ENCODE measurements around the gene ADAMTSL4. TPM values are rescaled to one million over a fixed set of nuclear protein-coding genes. Genes with fewer than 3 reads are reported as not detected.
"Not testable (repeated sequence)": the region's sequence is repeated elsewhere in the genome, so short reads cannot be mapped to it uniquely, and the experiment has no call there.

ADAMTSL4 gene
- total RNA-seq, 1 donor from 2014 or later: 85.3 TPM

DNA sequence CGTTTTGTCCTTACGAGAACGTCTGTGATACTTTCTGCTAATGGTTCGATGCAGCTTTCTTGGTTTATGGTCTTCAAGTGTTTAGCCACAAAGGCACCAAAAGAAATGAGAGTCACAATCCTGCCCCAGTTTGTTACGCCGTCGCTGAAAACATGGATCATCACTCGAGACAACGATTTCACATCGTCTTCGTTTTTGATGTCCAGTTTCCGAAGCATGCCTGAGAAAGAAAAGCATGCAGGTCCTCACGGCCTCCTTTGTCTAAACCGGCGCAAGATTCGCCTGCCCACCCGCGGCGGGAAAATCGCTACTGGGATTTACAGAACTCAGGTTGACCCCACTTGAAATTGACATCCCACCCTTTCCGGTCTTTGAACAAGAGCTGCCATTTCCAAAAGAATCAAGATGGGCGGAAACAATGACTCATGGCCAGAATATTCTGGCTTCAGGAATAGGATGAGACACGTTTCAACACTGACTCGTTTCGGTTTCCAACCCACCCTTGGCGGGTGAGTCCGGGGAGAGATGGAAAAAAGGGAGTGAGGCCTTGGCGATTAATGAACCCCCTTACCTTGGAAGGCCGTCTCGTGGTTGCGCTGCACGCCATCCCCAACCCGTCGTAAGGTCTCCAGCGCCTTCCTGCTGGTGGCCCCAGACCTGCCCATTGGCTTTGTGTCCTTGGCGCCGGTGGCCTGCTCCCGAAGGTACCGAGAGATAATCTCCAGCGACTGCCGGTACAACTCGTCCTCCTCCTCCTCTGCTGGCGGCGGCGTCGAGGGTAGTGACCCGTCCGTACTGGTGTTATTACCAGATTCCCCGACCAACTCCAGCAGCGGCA is 29.3 kb downstream of the ADAMTSL4 start:
- Histone ChIP-seq H3K4me1 (peaks cover 0 to 17% of the 10 kb centered on the region in 2 donors), H3K9me3 (no peaks in the 10 kb centered on the region), H3K4me3 (peak overlapping the region; percentile 93 to 94), H3K36me3 (peaks cover 34 to 58% of the 10 kb centered on the region in 2 donors), H3K27ac (peak overlapping the region; percentile 98 to 100), H3K27me3 (no peaks in the 10 kb centered on the region)
- TF ChIP-seq, protein P1, sequence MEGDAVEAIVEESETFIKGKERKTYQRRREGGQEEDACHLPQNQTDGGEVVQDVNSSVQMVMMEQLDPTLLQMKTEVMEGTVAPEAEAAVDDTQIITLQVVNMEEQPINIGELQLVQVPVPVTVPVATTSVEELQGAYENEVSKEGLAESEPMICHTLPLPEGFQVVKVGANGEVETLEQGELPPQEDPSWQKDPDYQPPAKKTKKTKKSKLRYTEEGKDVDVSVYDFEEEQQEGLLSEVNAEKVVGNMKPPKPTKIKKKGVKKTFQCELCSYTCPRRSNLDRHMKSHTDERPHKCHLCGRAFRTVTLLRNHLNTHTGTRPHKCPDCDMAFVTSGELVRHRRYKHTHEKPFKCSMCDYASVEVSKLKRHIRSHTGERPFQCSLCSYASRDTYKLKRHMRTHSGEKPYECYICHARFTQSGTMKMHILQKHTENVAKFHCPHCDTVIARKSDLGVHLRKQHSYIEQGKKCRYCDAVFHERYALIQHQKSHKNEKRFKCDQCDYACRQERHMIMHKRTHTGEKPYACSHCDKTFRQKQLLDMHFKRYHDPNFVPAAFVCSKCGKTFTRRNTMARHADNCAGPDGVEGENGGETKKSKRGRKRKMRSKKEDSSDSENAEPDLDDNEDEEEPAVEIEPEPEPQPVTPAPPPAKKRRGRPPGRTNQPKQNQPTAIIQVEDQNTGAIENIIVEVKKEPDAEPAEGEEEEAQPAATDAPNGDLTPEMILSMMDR (IDR thresholded peaks at IDR 0.05): no peak
- peak in 1 of 2 donors; percentile 81 for DNase-seq (ENCODE audit: low spot score in 2 of 2)
- intact Hi-C loops (cut with DNase I): loop anchor here (1.0 to 2.0 kb wide), 3 partner anchors 17 to 42 kb away; no protein-coding TSS in a partner anchor

DNA sequence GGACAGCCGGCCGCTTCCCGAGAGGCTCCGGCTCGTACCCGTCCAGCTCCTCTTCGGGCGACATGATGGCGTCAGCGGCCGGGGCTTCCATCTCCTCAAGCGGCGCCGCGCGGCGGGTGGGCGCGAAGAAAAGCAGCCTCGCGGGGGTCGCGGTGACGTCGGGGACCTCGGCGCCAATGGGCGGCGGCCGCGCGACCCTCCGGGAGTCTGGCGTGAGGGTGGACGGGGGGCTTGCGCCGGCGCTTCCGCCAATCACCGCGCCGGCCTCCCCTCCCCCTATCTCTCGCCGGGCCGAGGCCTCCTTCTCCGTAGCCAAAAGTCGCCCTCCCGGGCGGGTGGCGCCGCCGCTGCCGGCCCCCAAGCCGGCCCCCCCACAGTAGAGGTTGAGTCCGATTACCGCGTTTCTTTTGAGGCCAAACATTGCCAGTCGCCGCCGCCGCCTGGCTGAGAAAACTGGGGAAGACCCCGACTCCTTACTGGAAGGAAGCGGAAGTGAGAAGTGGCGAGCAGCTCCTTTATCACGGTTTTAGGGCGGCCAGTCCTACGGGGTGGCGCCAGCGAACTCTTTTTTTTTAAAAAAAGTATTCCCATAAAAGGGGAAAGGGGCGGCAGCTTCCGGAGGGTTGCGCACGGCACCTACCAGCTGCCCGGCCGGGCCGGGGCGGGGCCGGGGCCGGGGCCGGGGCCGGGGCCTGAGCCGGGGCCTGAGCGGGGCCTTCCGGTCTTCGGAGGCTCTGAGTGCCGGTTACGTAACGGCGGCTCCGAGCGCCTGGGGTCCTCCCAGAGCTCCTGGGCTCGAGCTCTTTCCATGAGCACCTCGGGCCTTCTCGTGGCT is 30.1 kb downstream of the ADAMTSL4 start, which contains the start of gene MCL1:
Gene MCL1 (minus strand): TSS at position 501 of the 835 bp plus-strand sequence. CDS start 80 bp downstream, at position 421.
- Histone ChIP-seq H3K27me3 (no peaks in the 10 kb centered on the region), H3K36me3 (peaks cover 29 to 50% of the 10 kb centered on the region in 2 donors), H3K4me3 (peak within 1 kb of the TSS; percentile 93 to 94), H3K9me3 (no peaks in the 10 kb centered on the region), H3K4me1 (peaks cover 0 to 9% of the 10 kb centered on the region in 2 donors), H3K27ac (peak within 1 kb of the TSS; percentile 98 to 100)
- intact Hi-C loops (cut with DNase I): loop anchor here (1.0 to 2.0 kb wide), 3 partner anchors 18 to 41 kb away; no protein-coding TSS in a partner anchor
- TF ChIP-seq, protein P1 (IDR thresholded peaks at IDR 0.05): peak in 1 of 3 experiments; percentile 17
- peak; percentile 74 to 97 for DNase-seq (ENCODE audit: low spot score in 2 of 2)

DNA sequence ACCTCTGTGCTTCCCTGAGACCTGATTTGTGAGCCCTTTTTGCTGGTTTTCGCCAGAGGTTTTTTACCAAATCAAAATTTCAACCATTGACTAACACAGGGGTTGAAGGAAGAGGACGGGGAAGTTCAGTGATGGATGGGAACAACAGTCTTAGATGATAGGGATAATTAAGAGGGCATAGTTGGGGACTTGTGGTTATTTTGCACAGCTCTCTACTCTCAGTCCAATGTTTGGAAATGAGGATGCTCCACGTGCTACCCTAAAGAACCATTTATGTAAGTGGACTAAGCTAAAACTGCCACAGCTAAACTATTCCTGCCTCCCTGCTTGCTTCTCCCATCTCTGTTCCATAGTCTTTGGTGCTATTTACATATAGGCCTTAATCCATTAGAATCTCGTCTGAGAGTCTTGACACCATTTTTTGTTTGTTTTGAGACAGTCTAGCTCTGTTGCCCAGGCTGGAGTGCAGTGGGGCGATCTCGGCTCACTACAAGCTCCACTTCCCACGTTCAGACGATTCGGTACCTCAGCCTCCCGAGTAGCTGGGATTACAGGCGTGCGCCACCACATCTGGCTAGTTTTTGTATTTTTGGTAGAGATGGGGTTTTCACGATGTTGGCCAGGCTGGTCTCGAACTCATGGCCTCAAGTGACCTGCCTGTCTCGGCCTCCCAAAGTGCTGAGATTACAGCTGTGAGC is 30.9 kb downstream of the ADAMTSL4 start:
- H3K27me3 ChIP-seq: no peaks in the 10 kb centered on the region
- TF ChIP-seq, protein P1 (IDR thresholded peaks at IDR 0.05): no peak
- intact Hi-C loops (cut with DNase I): loop anchor here (1.0 to 2.0 kb wide), 3 partner anchors 19 to 41 kb away; no protein-coding TSS in a partner anchor
- no peaks in the 10 kb centered on the region for H3K9me3 ChIP-seq
- peak overlapping the region; percentile 93 to 94 for H3K4me3 ChIP-seq
- no peak for DNase-seq (ENCODE audit: low spot score in 2 of 2)
- peaks cover 0 to 6% of the 10 kb centered on the region in 2 donors for H3K4me1 ChIP-seq
- H3K36me3 ChIP-seq: peaks cover 22 to 42% of the 10 kb centered on the region in 2 donors
- H3K27ac ChIP-seq: peak overlapping the region; percentile 94 to 100

DNA sequence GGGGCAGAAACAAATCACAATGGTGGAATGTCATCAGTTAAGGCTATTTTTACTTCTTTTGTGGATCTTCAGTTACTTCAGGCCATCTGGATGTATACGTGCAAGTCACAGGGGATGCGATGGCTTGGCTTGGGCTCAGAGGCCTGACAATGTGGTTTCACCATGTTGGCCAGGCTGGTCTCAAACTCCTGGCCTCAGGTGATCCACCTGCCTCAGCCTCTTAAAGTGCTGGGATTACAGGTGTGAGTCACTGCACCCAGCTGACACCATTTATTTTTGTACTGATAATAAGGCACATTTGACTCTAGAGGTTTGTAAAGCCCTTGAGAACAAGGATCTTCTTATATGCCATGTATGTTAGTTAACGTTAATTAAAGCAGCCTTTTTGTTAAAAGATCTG is 31.8 kb downstream of the ADAMTSL4 start:
- H3K4me1 ChIP-seq; H3K27me3 ChIP-seq; DNase-seq (ENCODE audit: low spot score in 2 of 2); H3K4me3 ChIP-seq; H3K9me3 ChIP-seq; intact Hi-C loops (cut with DNase I): not testable (repeated sequence)
- Histone ChIP-seq H3K27ac (peak overlapping the region in 1 of 2 donors; percentile 38), H3K36me3 (peaks cover 14 to 33% of the 10 kb centered on the region in 2 donors)

DNA sequence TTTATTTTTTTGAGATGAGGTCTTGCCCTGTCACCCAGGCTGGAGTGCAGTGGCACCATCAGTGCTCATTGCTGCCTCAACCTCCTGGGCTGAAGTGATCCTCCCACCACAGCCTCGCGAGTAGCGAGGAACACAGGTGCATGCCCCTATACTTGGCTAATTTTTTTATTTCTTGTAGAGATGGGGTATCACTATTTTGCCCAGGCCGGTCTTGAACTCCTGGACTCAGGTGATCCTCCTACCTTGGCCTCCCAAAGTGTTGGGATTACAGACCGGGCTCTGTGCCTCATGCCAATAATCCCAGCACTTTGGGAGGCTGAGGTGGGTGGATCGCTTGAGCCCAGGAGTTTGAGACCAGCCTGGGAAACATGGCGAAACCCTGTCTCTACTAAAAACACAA is 32.2 kb downstream of the ADAMTSL4 start:
- peak in 1 of 2 donors; percentile 56 for DNase-seq (ENCODE audit: low spot score in 2 of 2)
- intact Hi-C loops (cut with DNase I): not testable (repeated sequence)

DNA sequence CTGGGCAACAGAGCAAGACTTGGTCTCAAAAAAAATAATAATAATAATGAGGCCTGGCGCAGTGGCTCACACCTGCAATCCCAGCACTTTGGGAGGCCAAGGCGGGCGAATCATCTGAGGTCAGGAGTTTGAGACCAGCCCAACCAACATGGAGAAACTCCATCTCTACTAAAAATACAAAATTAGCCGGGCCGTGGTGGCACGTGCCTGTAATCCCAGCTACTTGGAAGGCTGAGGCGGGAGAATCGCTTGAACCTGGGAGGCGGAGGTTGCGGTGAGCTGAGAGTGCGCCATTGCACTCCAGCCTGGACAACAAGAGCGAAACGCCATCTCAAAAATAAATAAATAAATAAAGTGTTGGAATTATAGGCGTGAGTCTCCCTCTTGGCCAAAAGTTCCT is 32.8 kb downstream of the ADAMTSL4 start:
- H3K9me3 ChIP-seq; H3K4me3 ChIP-seq; intact Hi-C loops (cut with DNase I); H3K27me3 ChIP-seq; H3K4me1 ChIP-seq: not testable (repeated sequence)
- DNase-seq (ENCODE audit: low spot score in 2 of 2): peak in 1 of 2 donors; percentile 53
- peaks cover 5 to 23% of the 10 kb centered on the region in 2 donors for H3K36me3 ChIP-seq
- H3K27ac ChIP-seq: peak overlapping the region in 1 of 2 donors; percentile 17

More for the DNA sequence above, 32.2 kb downstream of the ADAMTSL4 start:
- not testable (repeated sequence) for H3K27ac ChIP-seq, H3K4me1 ChIP-seq, H3K4me3 ChIP-seq, H3K9me3 ChIP-seq, H3K27me3 ChIP-seq
- peaks cover 10 to 29% of the 10 kb centered on the region in 2 donors for H3K36me3 ChIP-seq

All from ascending aorta (tissue), 2 donors.